Effector memory CD4-positive, alpha-beta T cell (primary cell): Measurements from ENCODE around the gene SLC10A1.

ENCODE experiments used
- DNase-seq, 3 donors: peaks; one replicate each; pipeline ENCODE4 v3.0.0-alpha.2; 2020
- H3K27ac ChIP-seq: 2 replicates; pipeline ENCODE4 v1.7.0; 2013; ENCODE audit warnings: mild to moderate bottlenecking, low read length, moderate library complexity; ENCODE audit not compliant: insufficient read depth, poor library complexity, severe bottlenecking
- H3K27me3 ChIP-seq: replicated peaks from 2 replicates; pipeline ENCODE4 v1.7.0; 2013; ENCODE audit warnings: mild to moderate bottlenecking, low read length; ENCODE audit not compliant: insufficient read depth, control insufficient read depth, poor library complexity, severe bottlenecking
- H3K36me3 ChIP-seq: 2 replicates; pipeline ENCODE4 v1.7.0; 2013; ENCODE audit warnings: mild to moderate bottlenecking, low read length, moderate library complexity; ENCODE audit not compliant: control insufficient read depth, insufficient read depth
- H3K4me1 ChIP-seq: 2 replicates; pipeline ENCODE4 v1.7.0; 2013; ENCODE audit warnings: low read length, mild to moderate bottlenecking; ENCODE audit not compliant: control insufficient read depth, insufficient read depth, poor library complexity, severe bottlenecking
- H3K4me3 ChIP-seq: 2 replicates; pipeline ENCODE4 v1.7.0; 2013; ENCODE audit warnings: low read length, low read depth, mild to moderate bottlenecking; ENCODE audit not compliant: insufficient read depth, poor library complexity, severe bottlenecking
- H3K9me3 ChIP-seq: 2 replicates; pipeline ENCODE4 v1.7.0; 2013; ENCODE audit warnings: mild to moderate bottlenecking, low read length, moderate library complexity; ENCODE audit not compliant: control insufficient read depth
- total RNA-seq, 3 donors: gene quantifications; one replicate each; lab custom pipeline; 2026; lab: John Stamatoyannopoulos, UW

Gene SLC10A1
- total RNA-seq: 0 to 0.19 (median 0.09) reads per million in 3 donors

DNA sequence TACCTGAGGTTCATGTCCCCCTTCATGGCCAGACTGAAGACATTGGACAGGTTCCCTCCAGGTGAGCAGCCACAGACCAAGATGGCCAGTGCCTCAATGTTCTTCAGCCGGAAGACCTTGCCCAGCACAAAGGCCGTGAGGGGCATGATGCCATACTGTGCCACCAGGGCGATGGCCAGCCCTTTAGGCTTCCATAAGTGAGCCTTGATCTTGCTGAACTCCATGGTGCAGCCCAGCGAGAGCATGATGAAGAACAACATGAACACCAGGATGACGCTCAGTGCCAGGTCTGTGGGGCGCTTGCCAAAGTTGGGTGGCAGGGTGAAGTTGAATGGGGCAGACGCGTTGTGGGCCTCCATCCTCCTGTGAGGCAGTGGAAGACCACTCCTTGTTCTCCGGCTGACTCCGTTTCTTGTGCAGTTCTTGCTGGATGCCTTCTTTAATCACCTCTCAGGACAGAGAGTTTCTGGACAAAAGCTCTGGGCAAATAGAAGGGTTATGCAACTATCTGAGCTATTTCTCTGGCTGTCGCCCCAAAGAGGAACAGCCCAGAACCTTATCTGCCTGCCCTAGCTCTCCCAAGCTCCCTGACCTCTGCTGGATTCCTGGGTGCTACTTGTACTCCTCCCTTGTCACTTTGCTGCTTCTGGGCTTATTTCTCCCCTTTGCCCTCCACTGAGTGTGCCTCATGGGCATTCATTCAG, at the start of gene SLC10A1:
Gene SLC10A1 (minus strand): TSS at position 445 of the 704 bp plus-strand sequence. CDS start 86 bp downstream, at position 359.
- no peaks in the 10 kb centered on the region for H3K9me3 ChIP-seq
- no peak for DNase-seq
- no peak within 1 kb of the TSS for H3K4me3 ChIP-seq
- no peak within 1 kb of the TSS for H3K27ac ChIP-seq
- no peaks in the 10 kb centered on the region for H3K4me1 ChIP-seq
- no peaks in the 10 kb centered on the region for H3K36me3 ChIP-seq
- no peaks in the 10 kb centered on the region for H3K27me3 ChIP-seq

DNA sequence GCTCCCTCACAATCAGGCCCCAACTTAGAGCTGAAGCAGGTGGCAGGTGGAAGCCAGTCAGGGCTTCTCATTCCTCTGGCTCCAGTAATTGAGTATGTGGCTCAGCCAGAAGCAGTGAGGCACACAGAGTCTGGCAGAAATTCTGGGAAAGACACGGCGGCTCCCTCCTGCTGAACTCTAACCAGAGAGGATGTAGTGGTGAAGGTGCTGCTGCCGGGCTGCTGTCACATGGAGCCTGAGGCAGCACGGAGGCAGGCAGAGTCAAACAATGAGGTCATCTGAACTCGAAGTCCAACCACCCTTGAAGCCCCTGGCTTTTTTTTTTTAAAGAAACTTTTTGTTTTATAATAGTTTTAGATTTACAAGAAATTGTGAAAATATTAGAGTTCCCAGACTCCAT, 48.7 kb upstream of the SLC10A1 start:
- H3K4me3 ChIP-seq: no peak overlapping the region
- no peak overlapping the region for H3K27ac ChIP-seq
- peaks cover under 1% of the 10 kb centered on the region for H3K27me3 ChIP-seq
- H3K4me1 ChIP-seq: no peaks in the 10 kb centered on the region
- no peaks in the 10 kb centered on the region for H3K9me3 ChIP-seq
- DNase-seq: no peak
- no peaks in the 10 kb centered on the region for H3K36me3 ChIP-seq

GRCh38 chr14:69845050-69845581, 48.1 kb upstream of the SLC10A1 start:
- no peak for DNase-seq
- H3K4me1 ChIP-seq: no peaks in the 10 kb centered on the region

GRCh38 chr14:69844171-69844570, 47.1 kb upstream of the SLC10A1 start:
- no peak for DNase-seq
- Histone ChIP-seq H3K36me3 (no peaks in the 10 kb centered on the region), H3K27me3 (no peaks in the 10 kb centered on the region), H3K4me3 (no peak overlapping the region), H3K9me3 (no peaks in the 10 kb centered on the region), H3K4me1 (no peaks in the 10 kb centered on the region), H3K27ac (no peak overlapping the region)

More at GRCh38 chr14:69845050-69845581, 48.1 kb upstream of the SLC10A1 start:
- H3K27me3 ChIP-seq: no peaks in the 10 kb centered on the region
- no peak overlapping the region for H3K4me3 ChIP-seq
- no peaks in the 10 kb centered on the region for H3K9me3 ChIP-seq
- no peaks in the 10 kb centered on the region for H3K36me3 ChIP-seq
- H3K27ac ChIP-seq: no peak overlapping the region

DNA sequence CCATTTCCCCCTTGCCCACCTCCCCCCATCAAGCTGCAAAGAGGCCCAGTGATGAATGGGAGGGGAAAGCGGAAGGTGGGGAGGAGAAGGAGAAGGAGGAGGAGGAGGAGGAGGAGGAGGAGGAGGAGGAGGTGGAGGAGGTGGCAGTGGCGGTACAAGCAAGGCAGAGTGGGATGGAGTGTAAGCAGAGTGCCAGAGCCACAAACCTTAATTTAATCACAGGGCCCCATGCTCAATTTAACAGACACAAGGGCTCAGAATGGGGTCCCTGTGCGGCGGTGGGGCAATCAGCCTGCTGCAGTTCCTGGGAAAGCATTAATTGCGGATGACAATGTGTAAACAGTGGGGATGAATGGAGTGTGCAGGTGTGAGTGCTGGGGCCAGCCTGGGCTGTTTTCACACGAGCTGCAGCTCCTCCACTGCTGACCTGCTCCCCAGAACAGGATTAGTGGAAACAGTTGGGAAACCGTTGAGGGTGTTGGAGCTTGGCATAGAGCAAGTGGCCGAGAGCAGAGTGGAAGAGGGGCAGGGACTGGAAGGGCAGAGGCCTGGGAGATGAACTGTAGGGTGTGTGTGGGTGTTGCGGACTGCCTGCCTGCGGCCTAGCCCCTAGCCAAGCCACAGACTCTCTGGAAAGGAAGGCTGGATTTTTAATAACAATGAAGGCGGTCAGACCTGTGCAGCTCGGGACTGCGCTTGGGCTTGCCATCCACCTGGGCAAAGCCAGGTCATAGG, 45.8 kb upstream of the SLC10A1 start:
- no peaks in the 10 kb centered on the region for H3K4me1 ChIP-seq
- H3K27ac ChIP-seq: no peak overlapping the region
- no peaks in the 10 kb centered on the region for H3K36me3 ChIP-seq

GRCh38 chr14:69841656-69842055, 44.6 kb upstream of the SLC10A1 start:
- DNase-seq: no peak
- H3K36me3 ChIP-seq: no peaks in the 10 kb centered on the region
- no peaks in the 10 kb centered on the region for H3K4me1 ChIP-seq
- no peak overlapping the region for H3K27ac ChIP-seq
- H3K9me3 ChIP-seq: no peaks in the 10 kb centered on the region
- no peaks in the 10 kb centered on the region for H3K27me3 ChIP-seq
- H3K4me3 ChIP-seq: no peak overlapping the region

More for the DNA sequence above, 45.8 kb upstream of the SLC10A1 start:
- Histone ChIP-seq H3K27me3 (no peaks in the 10 kb centered on the region), H3K9me3 (no peaks in the 10 kb centered on the region), H3K4me3 (no peak overlapping the region)
- no peak for DNase-seq

DNA sequence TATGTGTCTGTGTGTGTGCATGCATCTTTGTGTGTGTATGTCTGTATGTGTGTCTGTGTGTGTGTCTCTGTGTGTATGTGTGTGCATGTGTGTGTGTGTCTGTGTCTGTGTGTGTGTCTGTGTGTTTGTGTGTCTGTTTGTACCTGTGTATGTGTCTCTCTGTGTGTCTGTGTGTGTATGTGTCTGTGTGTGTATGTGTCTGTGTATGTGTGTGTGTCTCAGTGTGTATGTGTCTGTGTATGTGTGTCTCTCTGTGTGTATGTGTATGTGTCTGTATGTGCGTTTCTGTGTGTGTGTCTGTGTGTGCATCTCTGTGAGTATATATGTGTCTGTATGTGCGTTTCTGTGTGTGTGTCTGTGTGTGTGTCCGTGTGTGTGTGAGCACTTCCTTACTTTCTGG, 42.6 kb upstream of the SLC10A1 start:
- Histone ChIP-seq H3K4me3 (no peak overlapping the region), H3K9me3 (no peaks in the 10 kb centered on the region), H3K4me1 (no peaks in the 10 kb centered on the region), H3K27me3 (no peaks in the 10 kb centered on the region), H3K27ac (no peak overlapping the region), H3K36me3 (no peaks in the 10 kb centered on the region)
- no peak for DNase-seq

DNA sequence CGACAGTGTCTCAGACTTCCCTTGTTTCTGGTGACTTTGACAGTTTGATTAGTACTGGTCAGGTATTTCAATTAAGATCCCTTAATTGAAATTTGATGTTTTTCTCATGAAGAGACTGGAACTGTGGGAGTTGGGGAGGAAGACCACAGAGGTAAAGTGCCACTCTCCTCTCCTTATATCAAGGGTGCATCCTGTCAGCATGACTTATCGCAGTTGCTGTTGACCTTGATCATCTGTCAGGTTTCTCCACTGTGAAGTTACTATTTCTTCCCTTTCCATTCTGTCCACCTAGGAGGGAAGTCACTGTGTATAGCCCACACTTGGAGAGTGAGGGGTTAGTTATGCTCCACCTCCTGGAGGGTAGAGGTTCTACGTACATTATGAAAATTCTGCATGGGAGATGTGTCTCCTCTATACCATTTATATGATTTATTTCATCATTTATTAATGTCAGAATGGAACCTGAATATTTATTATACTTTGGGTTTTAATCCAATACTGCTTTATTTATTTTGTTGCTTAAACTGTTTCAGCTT, 41.9 kb upstream of the SLC10A1 start:
- Histone ChIP-seq H3K4me3 (no peak overlapping the region), H3K36me3 (no peaks in the 10 kb centered on the region), H3K9me3 (no peaks in the 10 kb centered on the region), H3K27me3 (no peaks in the 10 kb centered on the region), H3K4me1 (no peaks in the 10 kb centered on the region), H3K27ac (no peak overlapping the region)
- DNase-seq: no peak

GRCh38 chr14:69828879-69829278, 31.8 kb upstream of the SLC10A1 start:
- DNase-seq: no peak

GRCh38 chr14:69828354-69828753, 31.3 kb upstream of the SLC10A1 start:
- H3K27ac ChIP-seq: no peak overlapping the region
- H3K4me1 ChIP-seq: no peaks in the 10 kb centered on the region
- DNase-seq: no peak
- H3K27me3 ChIP-seq: no peaks in the 10 kb centered on the region
- H3K9me3 ChIP-seq: no peaks in the 10 kb centered on the region
- no peak overlapping the region for H3K4me3 ChIP-seq
- no peaks in the 10 kb centered on the region for H3K36me3 ChIP-seq

More at GRCh38 chr14:69828879-69829278, 31.8 kb upstream of the SLC10A1 start:
- Histone ChIP-seq H3K36me3 (no peaks in the 10 kb centered on the region), H3K4me1 (no peaks in the 10 kb centered on the region), H3K27ac (no peak overlapping the region), H3K4me3 (no peak overlapping the region), H3K27me3 (no peaks in the 10 kb centered on the region), H3K9me3 (no peaks in the 10 kb centered on the region)
